Kidney epithelial cell (primary cell): ENCODE results near the gene OPCML. TPM values are rescaled to one million over a fixed set of nuclear protein-coding genes. Genes with fewer than 3 reads are reported as not detected.

Experiments used
- DNase-seq: peaks from one replicate; pipeline ENCODE4 v3.0.0-alpha.2; 2010; ENCODE audit warnings: low read depth
- H3K27me3 ChIP-seq: 2 replicates; pipeline ENCODE4 v1.6.0; 2011; ENCODE audit warnings: low read length; ENCODE audit not compliant: control insufficient read depth, insufficient read depth
- H3K36me3 ChIP-seq: 2 replicates; pipeline ENCODE4 v1.5.1; 2011; ENCODE audit warnings: low read length; ENCODE audit not compliant: control insufficient read depth, insufficient read depth
- H3K4me3 ChIP-seq: 2 replicates; pipeline ENCODE4 v1.5.1; 2011; ENCODE audit warnings: low read depth, mild to moderate bottlenecking, control low read depth, low read length
- total RNA-seq: library from RNA; depleted of rRNA; stranded (reverse); fragments of >200 nt; gene quantifications from 2 replicates; pipeline ENCODE4 v1.2.3, GENCODE V29; 2015
- TF ChIP-seq, protein P1 (sequence below): IDR thresholded peaks from 2 replicates; pipeline ENCODE4 v1.5.1; 2011; ENCODE audit warnings: mild to moderate bottlenecking, moderate library complexity, low read length, control low read depth, inconsistent platforms; ENCODE audit not compliant: insufficient read depth, poor library complexity, severe bottlenecking

Gene OPCML
- total RNA-seq, 1 donor from 2014 or later = under 0.01 TPM

- DNase-seq = no peak
- TF ChIP-seq, protein P1, sequence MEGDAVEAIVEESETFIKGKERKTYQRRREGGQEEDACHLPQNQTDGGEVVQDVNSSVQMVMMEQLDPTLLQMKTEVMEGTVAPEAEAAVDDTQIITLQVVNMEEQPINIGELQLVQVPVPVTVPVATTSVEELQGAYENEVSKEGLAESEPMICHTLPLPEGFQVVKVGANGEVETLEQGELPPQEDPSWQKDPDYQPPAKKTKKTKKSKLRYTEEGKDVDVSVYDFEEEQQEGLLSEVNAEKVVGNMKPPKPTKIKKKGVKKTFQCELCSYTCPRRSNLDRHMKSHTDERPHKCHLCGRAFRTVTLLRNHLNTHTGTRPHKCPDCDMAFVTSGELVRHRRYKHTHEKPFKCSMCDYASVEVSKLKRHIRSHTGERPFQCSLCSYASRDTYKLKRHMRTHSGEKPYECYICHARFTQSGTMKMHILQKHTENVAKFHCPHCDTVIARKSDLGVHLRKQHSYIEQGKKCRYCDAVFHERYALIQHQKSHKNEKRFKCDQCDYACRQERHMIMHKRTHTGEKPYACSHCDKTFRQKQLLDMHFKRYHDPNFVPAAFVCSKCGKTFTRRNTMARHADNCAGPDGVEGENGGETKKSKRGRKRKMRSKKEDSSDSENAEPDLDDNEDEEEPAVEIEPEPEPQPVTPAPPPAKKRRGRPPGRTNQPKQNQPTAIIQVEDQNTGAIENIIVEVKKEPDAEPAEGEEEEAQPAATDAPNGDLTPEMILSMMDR = no peak
- Histone ChIP-seq H3K4me3 (no peak overlapping the region), H3K27me3 (no peaks in the 10 kb centered on the region), H3K36me3 (no peaks in the 10 kb centered on the region)
Observed at GRCh38 chr11:133506551-133507094, 25.7 kb downstream of the OPCML start.

GRCh38 chr11:133506023-133506422 is 26.3 kb downstream of the OPCML start:
- TF ChIP-seq, protein P1 = no peak
- Histone ChIP-seq H3K4me3 (no peak overlapping the region), H3K36me3 (no peaks in the 10 kb centered on the region), H3K27me3 (no peaks in the 10 kb centered on the region)
- no peak for DNase-seq

- no peak for DNase-seq
- no peaks in the 10 kb centered on the region for H3K27me3 ChIP-seq
- TF ChIP-seq, protein P1 = no peak
- no peaks in the 10 kb centered on the region for H3K36me3 ChIP-seq
- H3K4me3 ChIP-seq = no peak overlapping the region
Observed at GRCh38 chr11:133504906-133505305, 27.4 kb downstream of the OPCML start.

GRCh38 chr11:133503776-133504175 is 28.5 kb downstream of the OPCML start:
- DNase-seq = no peak
- H3K36me3 ChIP-seq = no peaks in the 10 kb centered on the region
- no peaks in the 10 kb centered on the region for H3K27me3 ChIP-seq
- no peak overlapping the region for H3K4me3 ChIP-seq
- TF ChIP-seq, protein P1 = no peak

DNA sequence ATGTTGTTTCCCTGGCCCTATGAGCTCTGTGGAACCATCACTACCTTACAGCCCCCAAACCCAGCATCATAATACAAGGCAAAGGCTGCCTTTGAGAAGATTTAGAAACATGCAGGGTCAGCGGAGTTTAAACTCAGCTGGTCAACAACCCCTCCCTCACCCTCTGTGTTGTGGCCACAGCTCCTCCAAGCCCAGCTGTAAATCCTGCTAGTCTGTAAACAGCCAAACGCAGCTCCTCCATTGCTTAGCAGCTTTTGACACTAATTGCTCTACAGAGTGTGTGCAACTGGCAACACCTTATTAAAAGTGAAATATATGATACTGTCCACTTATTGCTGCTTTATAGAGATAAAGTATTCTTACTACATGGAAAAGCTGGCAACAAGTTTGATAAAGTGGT is 29.1 kb downstream of the OPCML start:
- no peak overlapping the region for H3K4me3 ChIP-seq
- H3K36me3 ChIP-seq = no peaks in the 10 kb centered on the region
- DNase-seq = no peak
- no peaks in the 10 kb centered on the region for H3K27me3 ChIP-seq
- TF ChIP-seq, protein P1 = no peak

DNA sequence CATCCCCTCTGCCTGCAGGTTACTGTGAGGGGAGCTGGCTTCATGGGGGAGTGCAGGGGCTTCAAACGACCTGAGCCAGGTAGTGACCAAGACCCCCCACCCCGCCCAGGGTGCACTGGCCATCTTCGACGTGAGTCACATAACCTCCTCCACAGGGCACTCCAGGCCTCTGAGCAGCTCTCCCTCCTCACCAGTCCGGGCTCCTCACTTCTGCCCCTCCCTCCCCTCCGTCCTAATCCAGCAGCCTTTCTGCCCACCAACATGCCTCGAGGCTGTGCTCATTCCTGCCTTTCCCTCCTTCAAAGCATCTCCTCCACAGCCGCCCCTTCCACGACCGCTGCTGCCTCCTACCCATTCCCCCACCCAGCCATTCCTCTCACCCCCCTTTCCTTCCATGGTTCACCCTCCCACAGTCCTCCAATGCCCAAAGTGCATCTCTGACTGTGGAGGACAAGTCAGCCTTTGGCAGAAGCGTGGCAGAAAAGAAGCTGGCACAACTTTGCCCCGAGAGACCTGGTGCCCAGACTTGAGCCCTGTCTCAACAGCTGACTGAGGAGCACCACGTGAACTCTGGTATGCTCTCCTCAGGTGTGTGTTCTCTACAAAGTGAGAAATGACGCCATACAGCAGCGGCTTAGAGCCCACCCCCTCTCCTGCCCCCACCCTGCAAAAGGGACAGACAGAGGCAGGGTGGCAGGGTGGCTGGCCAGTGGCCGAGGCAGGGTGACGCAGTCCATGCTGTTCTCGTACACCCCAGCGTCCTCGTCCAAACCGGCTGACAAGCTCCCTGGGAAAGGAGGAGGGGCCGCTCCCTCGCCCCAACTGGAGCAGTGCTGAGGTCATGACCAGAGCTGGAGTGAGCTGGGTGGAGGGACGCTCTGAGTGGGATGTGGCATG is 30.4 kb downstream of the OPCML start:
- TF ChIP-seq, protein P1 = no peak
- no peaks in the 10 kb centered on the region for H3K36me3 ChIP-seq
- DNase-seq = no peak
- no peak overlapping the region for H3K4me3 ChIP-seq
- H3K27me3 ChIP-seq = no peaks in the 10 kb centered on the region
